ENCODE results near the gene MINK1. TPM values are rescaled to one million over a fixed set of nuclear protein-coding genes. Genes with fewer than 3 reads are reported as not detected.

MINK1 gene
- total and polyA plus RNA-seq, 9 donors = 11.8 to 39.3 (median 29.1) TPM

GRCh38 chr17:4938688-4939545, 105.8 kb downstream of the MINK1 start:
- peaks cover 32% of the 10 kb centered on the region for H3K4me1 ChIP-seq (ENCODE audit: control insufficient read depth, insufficient read depth, low read length)
- DNase-seq = no peak
- H3K9me3 ChIP-seq (replicated peaks; ENCODE audit: control insufficient read depth, low read depth, low read length) = no peaks in the 10 kb centered on the region
- no peaks in the 10 kb centered on the region for H3K27me3 ChIP-seq (ENCODE audit: control insufficient read depth, insufficient read depth, low read length)
- peak overlapping the region; percentile 73 for H3K4me3 ChIP-seq (ENCODE audit: low read length)
- peak overlapping the region; percentile 88 for H3K27ac ChIP-seq (ENCODE audit: low read length)
- H3K36me3 ChIP-seq (ENCODE audit: control insufficient read depth, insufficient read depth, low read length) = peaks cover 54% of the 10 kb centered on the region
- 48% methylated on average over 13 of the region's 19 CpGs for WGBS (ENCODE audit: insufficient coverage)

DNA sequence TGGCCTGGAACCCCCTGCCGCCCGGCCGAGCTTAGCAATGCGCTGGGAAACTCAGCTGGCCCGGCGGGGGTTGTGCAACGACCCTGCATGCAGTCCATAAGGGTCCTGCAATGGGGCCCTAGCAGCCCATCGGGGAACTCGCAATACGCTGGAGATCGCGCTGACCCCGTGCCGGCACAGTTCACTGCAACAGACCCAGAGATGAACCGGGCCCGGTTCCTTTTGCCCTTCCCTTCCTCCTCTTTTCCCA, 106.3 kb downstream of the MINK1 start:
- H3K27ac ChIP-seq (ENCODE audit: low read length) = peak overlapping the region; percentile 88
- no peaks in the 10 kb centered on the region for H3K27me3 ChIP-seq (ENCODE audit: control insufficient read depth, insufficient read depth, low read length)
- WGBS (ENCODE audit: insufficient coverage) = 0% methylated on average over 16 of the region's 16 CpGs
- DNase-seq = no peak
- peaks cover 59% of the 10 kb centered on the region for H3K36me3 ChIP-seq (ENCODE audit: control insufficient read depth, insufficient read depth, low read length)
- H3K9me3 ChIP-seq (replicated peaks; ENCODE audit: control insufficient read depth, low read depth, low read length) = no peaks in the 10 kb centered on the region
- H3K4me1 ChIP-seq (ENCODE audit: control insufficient read depth, insufficient read depth, low read length) = peaks cover 27% of the 10 kb centered on the region
- peak overlapping the region; percentile 73 for H3K4me3 ChIP-seq (ENCODE audit: low read length)

- DNase-seq = peak; percentile 100
- Histone ChIP-seq H3K9me3 (replicated peaks; ENCODE audit: control insufficient read depth, low read depth, low read length) (no peaks in the 10 kb centered on the region), H3K4me3 (ENCODE audit: low read length) (peak within 1 kb of the TSS; percentile 73), H3K4me1 (ENCODE audit: control insufficient read depth, insufficient read depth, low read length) (peaks cover 28% of the 10 kb centered on the region), H3K27ac (ENCODE audit: low read length) (peak within 1 kb of the TSS; percentile 99), H3K27me3 (ENCODE audit: control insufficient read depth, insufficient read depth, low read length) (no peaks in the 10 kb centered on the region), H3K36me3 (ENCODE audit: control insufficient read depth, insufficient read depth, low read length) (peaks cover 64% of the 10 kb centered on the region)
- under 1% methylated on average over 61 of the region's 72 CpGs for WGBS (ENCODE audit: insufficient coverage)
Measured at GRCh38 chr17:4939796-4940554, 106.8 kb downstream of the MINK1 start, which contains the start of the genes RNF167 and SLC25A11. Gene RNF167 (plus strand): TSS chr17:4940268. CDS start chr17:4940910, 642 bp downstream. Gene SLC25A11 (minus strand): TSS chr17:4940046. CDS start chr17:4939910, 136 bp downstream.

- WGBS (ENCODE audit: insufficient coverage) = 3% methylated on average over 13 of the region's 29 CpGs
- peak overlapping the region; percentile 73 for H3K4me3 ChIP-seq (ENCODE audit: low read length)
- H3K27me3 ChIP-seq (ENCODE audit: control insufficient read depth, insufficient read depth, low read length) = no peaks in the 10 kb centered on the region
- H3K4me1 ChIP-seq (ENCODE audit: control insufficient read depth, insufficient read depth, low read length) = peaks cover 35% of the 10 kb centered on the region
- H3K9me3 ChIP-seq (replicated peaks; ENCODE audit: control insufficient read depth, low read depth, low read length) = no peaks in the 10 kb centered on the region
- peaks cover 69% of the 10 kb centered on the region for H3K36me3 ChIP-seq (ENCODE audit: control insufficient read depth, insufficient read depth, low read length)
- no peak for DNase-seq
- peak overlapping the region; percentile 99 for H3K27ac ChIP-seq (ENCODE audit: low read length)
Measured at GRCh38 chr17:4940555-4941318, 107.6 kb downstream of the MINK1 start.

DNA sequence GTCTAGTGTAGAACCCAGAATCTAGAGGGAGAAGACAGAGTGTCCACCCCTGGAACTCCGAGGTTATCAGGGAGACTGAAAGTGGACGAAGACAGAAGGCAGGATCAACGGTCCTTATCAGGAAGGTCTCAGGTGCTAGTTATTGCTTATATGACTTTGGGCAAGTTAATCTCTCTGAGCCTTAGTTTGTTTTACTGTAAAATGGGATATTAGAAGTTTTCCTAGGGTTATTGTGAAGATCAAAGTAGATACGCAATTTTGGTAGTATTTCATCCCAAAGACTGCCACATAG, 108.1 kb downstream of the MINK1 start:
- WGBS (ENCODE audit: insufficient coverage) = 75% methylated on average over 1 of the region's 4 CpGs
- H3K36me3 ChIP-seq (ENCODE audit: control insufficient read depth, insufficient read depth, low read length) = peaks cover 68% of the 10 kb centered on the region
- no peak for DNase-seq
- H3K27ac ChIP-seq (ENCODE audit: low read length) = no peak overlapping the region
- peak overlapping the region; percentile 73 for H3K4me3 ChIP-seq (ENCODE audit: low read length)
- no peaks in the 10 kb centered on the region for H3K9me3 ChIP-seq (replicated peaks; ENCODE audit: control insufficient read depth, low read depth, low read length)
- H3K4me1 ChIP-seq (ENCODE audit: control insufficient read depth, insufficient read depth, low read length) = peaks cover 41% of the 10 kb centered on the region
- no peaks in the 10 kb centered on the region for H3K27me3 ChIP-seq (ENCODE audit: control insufficient read depth, insufficient read depth, low read length)

- H3K4me1 ChIP-seq (ENCODE audit: control insufficient read depth, insufficient read depth, low read length) = peaks cover 47% of the 10 kb centered on the region
- H3K27me3 ChIP-seq (ENCODE audit: control insufficient read depth, insufficient read depth, low read length) = no peaks in the 10 kb centered on the region
- H3K9me3 ChIP-seq (replicated peaks; ENCODE audit: control insufficient read depth, low read depth, low read length) = no peaks in the 10 kb centered on the region
- no peak overlapping the region for H3K27ac ChIP-seq (ENCODE audit: low read length)
- WGBS (ENCODE audit: insufficient coverage) = 95% methylated on average over 3 of the region's 13 CpGs
- no peak overlapping the region for H3K4me3 ChIP-seq (ENCODE audit: low read length)
- peaks cover 57% of the 10 kb centered on the region for H3K36me3 ChIP-seq (ENCODE audit: control insufficient read depth, insufficient read depth, low read length)
- no peak for DNase-seq
Measured at GRCh38 chr17:4942760-4943508, 109.8 kb downstream of the MINK1 start.

GRCh38 chr17:4944163-4944553, 111.0 kb downstream of the MINK1 start:
- no peak for DNase-seq
- no peak overlapping the region for H3K4me3 ChIP-seq (ENCODE audit: low read length)
- H3K27ac ChIP-seq (ENCODE audit: low read length) = no peak overlapping the region
- H3K4me1 ChIP-seq (ENCODE audit: control insufficient read depth, insufficient read depth, low read length) = peaks cover 37% of the 10 kb centered on the region
- peaks cover 50% of the 10 kb centered on the region for H3K36me3 ChIP-seq (ENCODE audit: control insufficient read depth, insufficient read depth, low read length)
- H3K9me3 ChIP-seq (replicated peaks; ENCODE audit: control insufficient read depth, low read depth, low read length) = no peaks in the 10 kb centered on the region
- no peaks in the 10 kb centered on the region for H3K27me3 ChIP-seq (ENCODE audit: control insufficient read depth, insufficient read depth, low read length)
- 44% methylated on average over 2 of the region's 3 CpGs for WGBS (ENCODE audit: insufficient coverage)

DNA sequence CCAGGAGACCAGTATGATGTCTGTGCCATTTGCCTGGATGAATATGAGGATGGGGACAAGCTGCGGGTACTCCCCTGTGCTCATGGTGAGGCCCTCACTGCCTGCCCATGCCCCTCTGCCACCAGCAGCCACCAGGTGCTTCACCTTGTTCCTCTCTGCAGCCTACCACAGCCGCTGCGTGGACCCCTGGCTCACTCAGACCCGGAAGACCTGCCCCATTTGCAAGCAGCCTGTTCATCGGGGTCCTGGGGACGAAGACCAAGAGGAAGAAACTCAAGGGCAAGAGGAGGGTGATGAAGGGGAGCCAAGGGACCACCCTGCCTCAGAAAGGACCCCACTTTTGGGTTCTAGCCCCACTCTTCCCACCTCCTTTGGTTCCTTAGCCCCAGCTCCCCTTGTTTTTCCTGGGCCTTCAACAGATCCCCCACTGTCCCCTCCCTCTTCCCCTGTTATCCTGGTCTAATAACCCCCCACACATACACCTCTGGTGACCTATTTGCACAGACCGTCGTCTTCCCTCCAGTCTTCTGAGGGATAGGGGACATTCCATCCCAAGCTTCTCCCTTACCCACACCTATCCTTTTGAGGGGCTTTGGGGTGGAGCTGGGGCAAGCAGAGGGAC, 111.5 kb downstream of the MINK1 start:
- 93% methylated on average over 3 of the region's 8 CpGs for WGBS (ENCODE audit: insufficient coverage)
- Histone ChIP-seq H3K36me3 (ENCODE audit: control insufficient read depth, insufficient read depth, low read length) (peaks cover 50% of the 10 kb centered on the region), H3K4me1 (ENCODE audit: control insufficient read depth, insufficient read depth, low read length) (peaks cover 35% of the 10 kb centered on the region)

GRCh38 chr17:4945176-4945943, 112.2 kb downstream of the MINK1 start:
- 0% methylated on average over 1 of the region's 7 CpGs for WGBS (ENCODE audit: insufficient coverage)
- Histone ChIP-seq H3K27ac (ENCODE audit: low read length) (peak overlapping the region; percentile 62), H3K36me3 (ENCODE audit: control insufficient read depth, insufficient read depth, low read length) (peaks cover 50% of the 10 kb centered on the region), H3K4me1 (ENCODE audit: control insufficient read depth, insufficient read depth, low read length) (peaks cover 39% of the 10 kb centered on the region), H3K4me3 (ENCODE audit: low read length) (no peak overlapping the region), H3K9me3 (replicated peaks; ENCODE audit: control insufficient read depth, low read depth, low read length) (no peaks in the 10 kb centered on the region), H3K27me3 (ENCODE audit: control insufficient read depth, insufficient read depth, low read length) (no peaks in the 10 kb centered on the region)
- peak; percentile 60 for DNase-seq

More for the DNA sequence above, 111.5 kb downstream of the MINK1 start:
- no peak for DNase-seq
- Histone ChIP-seq H3K9me3 (replicated peaks; ENCODE audit: control insufficient read depth, low read depth, low read length) (no peaks in the 10 kb centered on the region), H3K27ac (ENCODE audit: low read length) (peak overlapping the region; percentile 2), H3K27me3 (ENCODE audit: control insufficient read depth, insufficient read depth, low read length) (no peaks in the 10 kb centered on the region), H3K4me3 (ENCODE audit: low read length) (no peak overlapping the region)

Measured in muscle of leg (tissue), 11 donors.